OCI-LY1 (cell line): ENCODE data around the gene ADPRM.

ENCODE experiments used
- EZH2 ChIP-seq: fragments of 200-600 bp; sonication (generic), shearing (Covaris generic); IDR thresholded peaks from 2 replicates; pipeline ENCODE4 v1.8.0; 2017; ENCODE audit warnings: borderline replicate concordance, mixed run types, mild to moderate bottlenecking, antibody characterized with exemption, low read length, moderate library complexity, mixed read lengths
- TF ChIP-seq, protein P1 (sequence below): fragments of 200-600 bp; sonication (generic), shearing (Covaris generic); IDR thresholded peaks from 2 replicates; pipeline ENCODE4 v1.5.1; 2017; ENCODE audit warnings: mild to moderate bottlenecking, antibody characterized with exemption, low read length, moderate library complexity, mixed read lengths

DNA sequence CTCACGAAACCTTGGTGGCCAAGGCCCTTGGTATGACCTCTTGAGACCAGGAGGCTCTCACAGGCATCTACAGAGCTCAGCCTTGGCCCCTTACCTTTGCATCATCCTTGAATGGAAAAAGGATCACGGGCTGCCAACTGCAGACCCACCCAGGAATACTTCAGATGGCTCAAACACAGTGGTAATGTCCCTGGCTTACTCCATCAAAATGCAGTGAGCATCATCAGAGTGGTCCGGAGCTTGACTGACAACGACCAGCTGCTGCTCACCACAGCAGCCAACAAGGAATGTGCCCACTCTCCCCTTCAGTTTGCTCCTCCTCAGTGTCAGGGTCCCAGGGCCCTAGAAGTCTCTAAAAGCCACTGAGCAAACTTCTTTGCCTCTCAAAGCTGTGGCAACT, 22.7 kb upstream of the ADPRM start:
- TF ChIP-seq, protein P1, sequence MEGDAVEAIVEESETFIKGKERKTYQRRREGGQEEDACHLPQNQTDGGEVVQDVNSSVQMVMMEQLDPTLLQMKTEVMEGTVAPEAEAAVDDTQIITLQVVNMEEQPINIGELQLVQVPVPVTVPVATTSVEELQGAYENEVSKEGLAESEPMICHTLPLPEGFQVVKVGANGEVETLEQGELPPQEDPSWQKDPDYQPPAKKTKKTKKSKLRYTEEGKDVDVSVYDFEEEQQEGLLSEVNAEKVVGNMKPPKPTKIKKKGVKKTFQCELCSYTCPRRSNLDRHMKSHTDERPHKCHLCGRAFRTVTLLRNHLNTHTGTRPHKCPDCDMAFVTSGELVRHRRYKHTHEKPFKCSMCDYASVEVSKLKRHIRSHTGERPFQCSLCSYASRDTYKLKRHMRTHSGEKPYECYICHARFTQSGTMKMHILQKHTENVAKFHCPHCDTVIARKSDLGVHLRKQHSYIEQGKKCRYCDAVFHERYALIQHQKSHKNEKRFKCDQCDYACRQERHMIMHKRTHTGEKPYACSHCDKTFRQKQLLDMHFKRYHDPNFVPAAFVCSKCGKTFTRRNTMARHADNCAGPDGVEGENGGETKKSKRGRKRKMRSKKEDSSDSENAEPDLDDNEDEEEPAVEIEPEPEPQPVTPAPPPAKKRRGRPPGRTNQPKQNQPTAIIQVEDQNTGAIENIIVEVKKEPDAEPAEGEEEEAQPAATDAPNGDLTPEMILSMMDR: no peak
- TF ChIP-seq EZH2: no peak
